ENCODE results near the gene DKK2.
A peak's percentile ranks its signal among the peaks of the same experiment; 100 is the strongest.

Gene DKK2

GRCh38 chr4:107035819-107036583, at the start of gene DKK2:
DKK2 (minus strand) TSS chr4:107036313; CDS start chr4:107035591, 722 bp downstream.
- peak within 1 kb of the TSS; percentile 50 to 73 for H3K4me3 ChIP-seq (ENCODE audit: low read depth in 1 of 2, low read length in 2 of 2)
- H3K9me3 ChIP-seq (ENCODE audit: low read length): no peaks in the 10 kb centered on the region
- H3K27me3 ChIP-seq (ENCODE audit: control insufficient read depth in 1 of 2, insufficient read depth in 2 of 2, low read length in 2 of 2): peaks cover 10 to 38% of the 10 kb centered on the region in 2 donors
- H3K9ac ChIP-seq (ENCODE audit: low read length): no peak within 1 kb of the TSS
- H3K27ac ChIP-seq (ENCODE audit: low read depth, low read length): peak within 1 kb of the TSS; percentile 56
- no peaks in the 10 kb centered on the region for H3K36me3 ChIP-seq (ENCODE audit: insufficient read depth, low read length)
- H3K4me1 ChIP-seq (ENCODE audit: insufficient read depth, low read length): peaks cover 22% of the 10 kb centered on the region

GRCh38 chr4:107077192-107077591, 41.1 kb upstream of the DKK2 start:
- Histone ChIP-seq H3K27me3 (ENCODE audit: control insufficient read depth in 1 of 2, insufficient read depth in 2 of 2, low read length in 2 of 2) (no peaks in the 10 kb centered on the region), H3K27ac (ENCODE audit: low read depth, low read length) (no peak overlapping the region), H3K4me1 (ENCODE audit: insufficient read depth, low read length) (no peaks in the 10 kb centered on the region), H3K9me3 (ENCODE audit: low read length) (peaks cover 4% of the 10 kb centered on the region), H3K4me3 (ENCODE audit: low read depth in 1 of 2, low read length in 2 of 2) (no peak overlapping the region), H3K9ac (ENCODE audit: low read length) (no peak overlapping the region), H3K36me3 (ENCODE audit: insufficient read depth, low read length) (no peaks in the 10 kb centered on the region)

- no peak overlapping the region for H3K9ac ChIP-seq (ENCODE audit: low read length)
- H3K4me3 ChIP-seq (ENCODE audit: low read depth in 1 of 2, low read length in 2 of 2): no peak overlapping the region
- H3K27me3 ChIP-seq (ENCODE audit: control insufficient read depth in 1 of 2, insufficient read depth in 2 of 2, low read length in 2 of 2): no peaks in the 10 kb centered on the region
- H3K4me1 ChIP-seq (ENCODE audit: insufficient read depth, low read length): no peaks in the 10 kb centered on the region
- H3K9me3 ChIP-seq (ENCODE audit: low read length): no peaks in the 10 kb centered on the region
- no peaks in the 10 kb centered on the region for H3K36me3 ChIP-seq (ENCODE audit: insufficient read depth, low read length)
- H3K27ac ChIP-seq (ENCODE audit: low read depth, low read length): no peak overlapping the region
These were observed 37.0 kb upstream of the DKK2 start for GRCh38 chr4:107072836-107073736.

- Histone ChIP-seq H3K4me1 (ENCODE audit: insufficient read depth, low read length) (no peaks in the 10 kb centered on the region), H3K36me3 (ENCODE audit: insufficient read depth, low read length) (no peaks in the 10 kb centered on the region), H3K4me3 (ENCODE audit: low read depth in 1 of 2, low read length in 2 of 2) (no peak overlapping the region), H3K27me3 (ENCODE audit: control insufficient read depth in 1 of 2, insufficient read depth in 2 of 2, low read length in 2 of 2) (no peaks in the 10 kb centered on the region), H3K27ac (ENCODE audit: low read depth, low read length) (no peak overlapping the region), H3K9me3 (ENCODE audit: low read length) (no peaks in the 10 kb centered on the region), H3K9ac (ENCODE audit: low read length) (no peak overlapping the region)
These were observed 35.0 kb upstream of the DKK2 start for GRCh38 chr4:107071108-107071507.

- no peak overlapping the region for H3K4me3 ChIP-seq (ENCODE audit: low read depth in 1 of 2, low read length in 2 of 2)
- no peaks in the 10 kb centered on the region for H3K27me3 ChIP-seq (ENCODE audit: control insufficient read depth in 1 of 2, insufficient read depth in 2 of 2, low read length in 2 of 2)
- no peaks in the 10 kb centered on the region for H3K4me1 ChIP-seq (ENCODE audit: insufficient read depth, low read length)
These were observed 32.9 kb upstream of the DKK2 start for GRCh38 chr4:107069049-107069448.

GRCh38 chr4:107068116-107068515, 32.0 kb upstream of the DKK2 start:
- no peak overlapping the region for H3K9ac ChIP-seq (ENCODE audit: low read length)
- H3K27me3 ChIP-seq (ENCODE audit: control insufficient read depth in 1 of 2, insufficient read depth in 2 of 2, low read length in 2 of 2): no peaks in the 10 kb centered on the region
- no peaks in the 10 kb centered on the region for H3K9me3 ChIP-seq (ENCODE audit: low read length)
- H3K4me3 ChIP-seq (ENCODE audit: low read depth in 1 of 2, low read length in 2 of 2): no peak overlapping the region
- no peaks in the 10 kb centered on the region for H3K36me3 ChIP-seq (ENCODE audit: insufficient read depth, low read length)
- H3K27ac ChIP-seq (ENCODE audit: low read depth, low read length): no peak overlapping the region
- no peaks in the 10 kb centered on the region for H3K4me1 ChIP-seq (ENCODE audit: insufficient read depth, low read length)

More at GRCh38 chr4:107069049-107069448, 32.9 kb upstream of the DKK2 start:
- no peak overlapping the region for H3K9ac ChIP-seq (ENCODE audit: low read length)
- H3K9me3 ChIP-seq (ENCODE audit: low read length): no peaks in the 10 kb centered on the region
- H3K36me3 ChIP-seq (ENCODE audit: insufficient read depth, low read length): no peaks in the 10 kb centered on the region
- no peak overlapping the region for H3K27ac ChIP-seq (ENCODE audit: low read depth, low read length)

- Histone ChIP-seq H3K4me1 (ENCODE audit: insufficient read depth, low read length) (no peaks in the 10 kb centered on the region), H3K27ac (ENCODE audit: low read depth, low read length) (no peak overlapping the region), H3K9me3 (ENCODE audit: low read length) (no peaks in the 10 kb centered on the region), H3K9ac (ENCODE audit: low read length) (no peak overlapping the region), H3K4me3 (ENCODE audit: low read depth in 1 of 2, low read length in 2 of 2) (no peak overlapping the region), H3K36me3 (ENCODE audit: insufficient read depth, low read length) (no peaks in the 10 kb centered on the region), H3K27me3 (ENCODE audit: control insufficient read depth in 1 of 2, insufficient read depth in 2 of 2, low read length in 2 of 2) (no peaks in the 10 kb centered on the region)
These were observed 30.5 kb upstream of the DKK2 start for GRCh38 chr4:107066621-107067020.

- Histone ChIP-seq H3K4me3 (ENCODE audit: low read depth in 1 of 2, low read length in 2 of 2) (no peak overlapping the region), H3K27me3 (ENCODE audit: control insufficient read depth in 1 of 2, insufficient read depth in 2 of 2, low read length in 2 of 2) (no peaks in the 10 kb centered on the region), H3K4me1 (ENCODE audit: insufficient read depth, low read length) (no peaks in the 10 kb centered on the region), H3K27ac (ENCODE audit: low read depth, low read length) (no peak overlapping the region), H3K9ac (ENCODE audit: low read length) (no peak overlapping the region), H3K36me3 (ENCODE audit: insufficient read depth, low read length) (no peaks in the 10 kb centered on the region), H3K9me3 (ENCODE audit: low read length) (no peaks in the 10 kb centered on the region)
These were observed 29.1 kb upstream of the DKK2 start for GRCh38 chr4:107065201-107065600.

- Histone ChIP-seq H3K9me3 (ENCODE audit: low read length) (no peaks in the 10 kb centered on the region), H3K4me3 (ENCODE audit: low read depth in 1 of 2, low read length in 2 of 2) (no peak overlapping the region), H3K36me3 (ENCODE audit: insufficient read depth, low read length) (no peaks in the 10 kb centered on the region), H3K9ac (ENCODE audit: low read length) (no peak overlapping the region), H3K27me3 (ENCODE audit: control insufficient read depth in 1 of 2, insufficient read depth in 2 of 2, low read length in 2 of 2) (no peaks in the 10 kb centered on the region), H3K27ac (ENCODE audit: low read depth, low read length) (no peak overlapping the region), H3K4me1 (ENCODE audit: insufficient read depth, low read length) (peaks cover 6% of the 10 kb centered on the region)
These were observed 24.3 kb upstream of the DKK2 start for GRCh38 chr4:107060388-107060787.

- peaks cover 6% of the 10 kb centered on the region for H3K4me1 ChIP-seq (ENCODE audit: insufficient read depth, low read length)
- H3K27me3 ChIP-seq (ENCODE audit: control insufficient read depth in 1 of 2, insufficient read depth in 2 of 2, low read length in 2 of 2): no peaks in the 10 kb centered on the region
- no peak overlapping the region for H3K27ac ChIP-seq (ENCODE audit: low read depth, low read length)
These were observed 22.7 kb upstream of the DKK2 start for GRCh38 chr4:107058828-107059227.

GRCh38 chr4:107050525-107051135, 14.5 kb upstream of the DKK2 start:
- H3K9me3 ChIP-seq (ENCODE audit: low read length): no peaks in the 10 kb centered on the region
- no peak overlapping the region for H3K9ac ChIP-seq (ENCODE audit: low read length)
- no peaks in the 10 kb centered on the region for H3K4me1 ChIP-seq (ENCODE audit: insufficient read depth, low read length)
- H3K27ac ChIP-seq (ENCODE audit: low read depth, low read length): no peak overlapping the region
- H3K4me3 ChIP-seq (ENCODE audit: low read depth in 1 of 2, low read length in 2 of 2): no peak overlapping the region
- no peaks in the 10 kb centered on the region for H3K27me3 ChIP-seq (ENCODE audit: control insufficient read depth in 1 of 2, insufficient read depth in 2 of 2, low read length in 2 of 2)
- H3K36me3 ChIP-seq (ENCODE audit: insufficient read depth, low read length): no peaks in the 10 kb centered on the region

More at GRCh38 chr4:107058828-107059227, 22.7 kb upstream of the DKK2 start:
- no peaks in the 10 kb centered on the region for H3K9me3 ChIP-seq (ENCODE audit: low read length)
- no peak overlapping the region for H3K4me3 ChIP-seq (ENCODE audit: low read depth in 1 of 2, low read length in 2 of 2)
- H3K36me3 ChIP-seq (ENCODE audit: insufficient read depth, low read length): no peaks in the 10 kb centered on the region
- H3K9ac ChIP-seq (ENCODE audit: low read length): no peak overlapping the region
